CD4-positive, alpha-beta T cell treated with Interleukin-1 beta for 1 hour (primary cell): ENCODE measurements around the gene TAF11L14.
"Not testable (repeated sequence)": the region's sequence is repeated elsewhere in the genome, so short reads cannot be mapped to it uniquely, and the experiment has no call there.

Source experiments
- DNase-seq, 2 donors: peaks; one replicate each; pipeline ENCODE4 v3.0.0-alpha.2; 2020 to 2022

The TAF11L14 gene

GRCh38 chr5:17634160-17634559, at the start of gene TAF11L14:
TSS of gene TAF11L14 (plus strand) at chr5:17634460.
- DNase-seq: no peak

GRCh38 chr5:17585658-17586057, 48.6 kb upstream of the TAF11L14 start, which contains the start of gene TAF11L7:
TSS of gene TAF11L7 (minus strand) at chr5:17585758.
- not testable (repeated sequence) for DNase-seq

DNA sequence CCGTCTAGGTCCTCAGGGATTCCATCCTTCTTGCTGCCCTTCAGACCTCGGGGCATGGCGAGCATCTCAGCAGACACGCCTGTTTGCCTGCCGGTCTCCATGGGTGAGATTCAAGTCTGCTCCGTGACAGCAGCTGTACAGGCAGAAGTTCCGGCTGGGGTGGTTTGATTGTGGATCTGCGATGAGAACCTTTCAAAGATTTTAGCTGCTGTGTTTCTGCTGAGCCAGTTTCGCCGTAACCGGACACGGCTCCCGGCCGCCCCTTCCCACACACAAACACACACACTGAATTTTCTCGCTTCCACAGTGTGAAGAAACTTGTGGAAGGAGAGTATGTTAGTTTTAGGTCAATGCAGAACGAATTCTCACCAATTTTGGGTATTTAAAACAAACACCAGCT, 43.4 kb upstream of the TAF11L14 start, which contains the start of gene TAF11L8:
Gene TAF11L8 (minus strand): TSS at position 101 of the 400 bp plus-strand sequence.
- not testable (repeated sequence) for DNase-seq

DNA sequence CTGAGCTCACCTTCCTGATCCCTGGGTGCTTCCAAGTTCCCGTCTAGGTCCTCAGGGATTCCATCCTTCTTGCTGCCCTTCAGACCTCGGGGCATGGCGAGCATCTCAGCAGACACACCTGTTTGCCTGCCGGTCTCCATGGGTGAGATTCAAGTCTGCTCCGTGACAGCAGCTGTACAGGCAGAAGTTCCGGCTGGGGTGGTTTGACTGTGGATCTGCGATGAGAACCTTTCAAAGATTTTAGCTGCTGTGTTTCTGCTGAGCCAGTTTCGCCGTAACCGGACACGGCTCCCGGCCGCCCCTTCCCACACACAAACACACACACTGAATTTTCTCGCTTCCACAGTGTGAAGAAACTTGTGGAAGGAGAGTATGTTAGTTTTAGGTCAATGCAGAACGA, 40.0 kb upstream of the TAF11L14 start, which contains the start of gene TAF11L9:
Gene TAF11L9 (minus strand): TSS at position 140 of the 400 bp plus-strand sequence.
- DNase-seq: not testable (repeated sequence)

- not testable (repeated sequence) for DNase-seq
Observed at GRCh38 chr5:17597728-17598127, 36.5 kb upstream of the TAF11L14 start, which contains the start of gene TAF11L10. TSS of gene TAF11L10 (minus strand) at chr5:17597828.

- DNase-seq: not testable (repeated sequence)
Observed at GRCh38 chr5:17603880-17604279, 30.4 kb upstream of the TAF11L14 start, which contains the start of gene TAF11L11. TSS of gene TAF11L11 (plus strand) at chr5:17604183.

GRCh38 chr5:17604951-17605350, 29.3 kb upstream of the TAF11L14 start:
- DNase-seq: no peak

DNA sequence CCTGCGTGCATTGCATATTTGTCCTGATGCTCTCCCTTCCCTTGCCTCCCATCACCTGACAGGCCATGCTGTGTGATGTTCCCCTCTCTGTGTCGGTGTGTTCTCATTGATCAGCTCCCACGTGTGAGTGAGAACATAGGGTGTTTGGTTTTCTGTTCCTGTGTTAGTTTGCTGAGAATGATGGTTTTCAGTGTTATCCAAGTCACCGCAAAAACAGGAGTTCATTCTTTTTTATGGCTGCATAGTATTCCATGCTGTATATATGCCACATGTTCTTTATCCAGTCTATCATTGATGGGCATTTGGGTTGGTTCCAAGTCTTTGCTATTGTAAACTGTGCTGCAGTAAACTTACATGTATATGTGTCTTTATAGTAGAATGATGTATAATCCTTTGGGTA, 26.8 kb upstream of the TAF11L14 start:
- not testable (repeated sequence) for DNase-seq

GRCh38 chr5:17610092-17610491, 24.2 kb upstream of the TAF11L14 start, which contains the start of gene TAF11L12:
TSS of gene TAF11L12 (plus strand) at chr5:17610392.
- DNase-seq: not testable (repeated sequence)

- DNase-seq: no peak
Observed at GRCh38 chr5:17614872-17615605, 19.2 kb upstream of the TAF11L14 start.

- no peak for DNase-seq
Observed at GRCh38 chr5:17619354-17619753, 14.9 kb upstream of the TAF11L14 start.

DNA sequence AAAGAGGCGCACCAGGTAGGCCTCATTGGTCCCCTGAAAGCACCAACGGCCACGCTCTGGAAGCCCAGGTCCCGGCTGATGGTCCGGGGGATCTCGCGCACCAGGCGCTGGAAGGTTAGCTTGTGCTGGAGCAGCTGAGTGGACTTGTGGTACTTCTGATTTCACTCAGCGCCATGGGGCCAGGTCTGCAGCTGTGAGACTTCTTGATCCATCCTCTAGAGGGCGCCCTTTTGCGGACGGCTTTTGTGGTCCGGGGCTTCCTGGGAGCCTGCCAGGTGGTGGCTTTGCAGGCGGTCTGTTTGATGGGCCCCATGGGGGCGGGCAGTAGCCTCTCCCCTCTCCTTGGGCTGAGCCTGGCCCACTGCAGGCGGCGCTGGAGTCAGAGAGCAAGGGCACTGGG, 13.6 kb upstream of the TAF11L14 start:
- no peak for DNase-seq

- no peak for DNase-seq
Observed at GRCh38 chr5:17625686-17626085, 8.6 kb upstream of the TAF11L14 start.

GRCh38 chr5:17631788-17632187, 2.5 kb upstream of the TAF11L14 start, which contains the start of gene TAF11L13:
TSS of gene TAF11L13 (plus strand) at chr5:17632088.
- DNase-seq: not testable (repeated sequence)

DNA sequence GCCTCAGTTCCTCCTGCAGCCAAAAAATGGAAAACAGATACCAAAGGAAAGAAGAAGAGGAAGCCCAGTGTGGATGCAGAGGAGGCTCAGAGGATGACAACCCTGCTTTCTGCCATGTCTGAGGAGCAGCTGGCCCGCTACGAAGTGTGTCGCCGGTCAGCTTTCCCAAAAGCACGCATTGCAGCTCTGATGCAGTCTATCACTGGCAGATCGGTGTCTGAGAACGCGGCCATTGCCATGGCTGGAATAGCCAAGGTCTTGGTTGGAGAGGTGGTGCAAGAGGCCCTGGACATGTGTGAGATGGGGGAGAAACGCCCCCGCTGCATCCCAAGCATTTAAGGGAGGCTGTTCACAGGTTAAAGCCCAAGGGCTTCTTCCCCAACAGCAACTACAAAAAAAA, 15.0 kb downstream of the TAF11L14 start:
- not testable (repeated sequence) for DNase-seq

DNA sequence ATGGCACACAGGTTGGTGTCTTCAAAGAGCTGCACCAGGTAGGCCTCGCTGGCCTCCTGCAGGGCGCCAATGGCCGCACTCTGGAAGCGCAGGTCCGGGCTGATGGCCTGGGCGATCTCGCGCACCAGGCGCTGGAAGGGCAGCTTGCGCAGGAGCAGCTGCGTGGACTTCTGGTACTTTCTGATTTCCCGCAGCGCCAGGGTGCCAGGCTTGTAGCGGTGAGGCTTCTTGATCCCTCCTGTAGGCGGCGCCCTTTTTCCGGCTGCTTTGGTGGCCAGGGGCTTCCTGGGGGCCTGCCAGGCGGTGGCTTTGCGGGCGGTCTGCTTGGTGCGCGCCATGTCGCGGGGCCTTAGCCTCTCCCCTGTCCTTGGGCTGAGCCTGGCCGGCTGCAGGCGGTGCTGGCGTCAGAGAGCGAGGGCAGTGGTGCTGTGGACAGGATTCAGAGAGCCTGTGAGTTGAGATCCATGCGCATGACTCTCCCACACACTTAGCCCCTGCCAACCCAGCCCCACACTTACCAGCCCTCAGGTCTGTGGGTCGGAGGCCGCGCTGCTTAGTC, 21.0 kb downstream of the TAF11L14 start:
- not testable (repeated sequence) for DNase-seq

DNA sequence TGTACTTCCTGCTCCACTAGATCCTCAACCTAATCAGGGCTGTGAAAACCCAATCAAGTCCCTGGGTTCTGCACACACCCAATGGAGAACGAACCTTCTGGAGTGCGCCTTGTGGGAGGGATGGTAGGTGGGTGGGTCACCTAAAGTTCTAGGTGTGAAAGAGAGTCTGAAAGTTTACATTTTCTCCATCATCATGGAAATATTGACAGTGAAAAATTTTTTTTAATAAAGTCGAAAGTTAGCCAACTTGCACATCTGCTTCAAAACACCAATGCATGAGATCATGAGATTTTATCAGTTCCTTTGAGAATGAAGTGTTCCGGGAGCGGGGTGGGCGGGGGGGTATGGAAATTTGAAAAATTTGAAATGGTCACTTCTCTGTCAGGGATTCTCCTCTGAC, 21.7 kb downstream of the TAF11L14 start:
- no peak for DNase-seq

DNA sequence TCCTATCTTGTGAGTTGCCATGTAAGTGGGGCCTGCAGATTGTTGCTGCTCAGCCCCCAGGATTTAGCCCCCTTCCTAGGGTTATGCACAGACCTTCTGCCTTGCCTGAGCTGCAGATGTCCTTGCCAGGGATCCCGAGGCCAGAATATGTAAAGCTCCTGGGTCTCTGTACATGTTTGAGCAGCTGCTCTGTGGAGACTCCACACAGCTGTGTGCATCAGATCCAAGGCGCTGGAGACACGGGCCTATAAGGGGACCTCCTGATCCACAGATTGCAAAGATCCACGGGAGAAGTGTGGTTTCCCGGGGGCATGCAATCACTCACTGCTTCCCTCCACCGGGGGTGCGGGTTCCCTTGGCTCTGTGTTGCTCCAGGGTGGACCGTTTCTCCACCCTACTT, 28.9 kb downstream of the TAF11L14 start:
- DNase-seq: no peak

DNA sequence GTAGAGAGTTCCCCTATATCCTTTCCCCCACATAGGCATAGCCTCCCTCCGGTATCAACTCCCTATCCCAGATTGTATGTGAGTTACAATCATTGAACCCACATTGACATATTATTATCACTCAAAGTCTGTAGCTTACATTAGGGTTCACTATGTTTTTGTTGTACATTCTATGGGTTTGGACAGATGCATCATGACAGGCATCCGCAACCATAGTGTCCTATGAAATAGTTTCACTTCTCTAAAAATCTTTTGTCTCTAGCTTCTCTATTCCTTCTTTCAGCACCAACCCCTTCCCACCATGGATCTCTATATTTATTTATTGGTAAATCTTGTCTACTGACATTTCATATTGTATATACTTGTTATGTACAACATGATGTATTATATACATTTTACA, 31.6 kb downstream of the TAF11L14 start:
- DNase-seq: no peak

DNA sequence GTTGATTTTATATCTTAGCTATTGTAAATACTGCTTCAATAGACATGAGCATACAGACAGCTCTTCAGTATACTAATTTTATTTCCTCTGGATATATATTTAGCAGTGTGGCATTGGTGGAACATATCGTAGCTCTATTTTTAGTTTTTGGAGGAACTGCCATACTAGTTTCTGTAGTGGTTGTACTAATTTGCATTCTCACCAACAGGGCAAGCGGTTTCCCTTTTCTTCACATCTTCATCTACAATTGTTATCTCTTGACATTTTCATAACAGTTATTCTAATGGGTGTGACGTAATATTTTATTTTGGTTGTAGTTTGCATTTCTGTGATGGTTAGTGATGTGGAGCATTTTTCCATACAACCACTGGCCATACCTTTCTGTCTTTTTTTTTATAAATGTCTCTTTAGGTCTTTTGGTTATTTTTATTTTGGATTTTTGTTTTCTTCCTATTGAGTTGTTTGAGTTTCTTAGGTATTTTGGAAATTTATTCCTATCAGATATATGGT, 32.5 kb downstream of the TAF11L14 start:
- no peak for DNase-seq

GRCh38 chr5:17670353-17670752, 36.1 kb downstream of the TAF11L14 start:
- DNase-seq: no peak

- DNase-seq: no peak
Observed at GRCh38 chr5:17678751-17679324, 44.6 kb downstream of the TAF11L14 start.

GRCh38 chr5:17679597-17680203, 45.4 kb downstream of the TAF11L14 start:
- no peak for DNase-seq
